OCI-LY7 (cell line): ENCODE measurements around the gene USF2. TPM values are rescaled to one million over a fixed set of nuclear protein-coding genes. Genes with fewer than 3 reads are reported as not detected.
A peak's percentile ranks its signal among the peaks of the same experiment; 100 is the strongest.

ENCODE experiments used
- BruUV-seq: library from RNA; stranded (reverse); fragments of 400-500 nt; replicated peaks from 2 replicates; lab custom pipeline; 2021; lab: Mats Ljungman, UMichigan
- CTCF ChIA-PET: fragments of 300-600 bp; sonication (Branson Sonifier 250); formaldehyde crosslinking; loops from one replicate; lab custom pipeline; 2022; ENCODE audit warnings: antibody characterized with exemption; ENCODE audit not compliant: unreplicated experiment; lab: Charles Lee
- POLR2A ChIA-PET: fragments of 300-600 bp; sonication (Branson Sonifier 250); formaldehyde crosslinking; loops from one replicate; lab custom pipeline; 2022; ENCODE audit warnings: antibody characterized with exemption; lab: Charles Lee
- DNase-seq: peaks from one replicate; pipeline ENCODE4 v3.0.0-alpha.2; 2015; ENCODE audit warnings: low spot score
- H2AFZ ChIP-seq: fragments of 200-600 bp; sonication (generic), shearing (Covaris generic); 2 replicates; pipeline ENCODE4 v1.6.1; 2014; ENCODE audit warnings: mild to moderate bottlenecking, antibody characterized with exemption, low read length, moderate library complexity
- H3K27ac ChIP-seq: fragments of 200-600 bp; sonication (generic); 2 replicates; pipeline ENCODE4 v1.5.1; 2014; ENCODE audit warnings: mixed run types, low read depth, mild to moderate bottlenecking, moderate library complexity, low read length, inconsistent platforms; ENCODE audit not compliant: poor library complexity, severe bottlenecking
- H3K36me3 ChIP-seq: fragments of 200-600 bp; sonication (generic); 2 replicates; pipeline ENCODE4 v1.6.1; 2014; ENCODE audit warnings: mild to moderate bottlenecking, antibody characterized with exemption, low read length, moderate library complexity, mixed read lengths; ENCODE audit not compliant: insufficient read depth
- H3K4me1 ChIP-seq: fragments of 200-600 bp; sonication (generic); 2 replicates; pipeline ENCODE4 v1.5.1; 2014; ENCODE audit warnings: mild to moderate bottlenecking, low read length; ENCODE audit not compliant: insufficient read depth, poor library complexity, severe bottlenecking
- H3K4me2 ChIP-seq: fragments of 200-600 bp; sonication (generic); 2 replicates; pipeline ENCODE4 v1.6.1; 2014; ENCODE audit warnings: mild to moderate bottlenecking, low read length
- H3K4me3 ChIP-seq: fragments of 200-600 bp; sonication (generic); 2 replicates; pipeline ENCODE4 v1.5.1; 2014; ENCODE audit warnings: mild to moderate bottlenecking, low read depth, low read length; ENCODE audit not compliant: poor library complexity, severe bottlenecking
- H3K79me2 ChIP-seq: fragments of 200-600 bp; sonication (generic); 2 replicates; pipeline ENCODE4 v1.6.1; 2016; ENCODE audit warnings: low read depth, mild to moderate bottlenecking, low read length, moderate library complexity, mixed read lengths; ENCODE audit not compliant: insufficient read depth
- H3K9me2 ChIP-seq: fragments of 200-600 bp; sonication (generic); 2 replicates; pipeline ENCODE4 v1.6.1; 2016; ENCODE audit warnings: mild to moderate bottlenecking, low read length, mixed read lengths; ENCODE audit not compliant: insufficient read depth
- H3K9me3 ChIP-seq: fragments of 200-600 bp; sonication (generic); 2 replicates; pipeline ENCODE4 v1.6.1; 2014; ENCODE audit warnings: mild to moderate bottlenecking, mixed run types, low read length, mixed read lengths
- H4K20me1 ChIP-seq: fragments of 200-600 bp; sonication (generic); 2 replicates; pipeline ENCODE4 v1.6.1; 2014; ENCODE audit warnings: mild to moderate bottlenecking, antibody characterized with exemption, low read length, moderate library complexity, mixed read lengths; ENCODE audit not compliant: insufficient read depth
- EZH2phosphoT487 ChIP-seq: fragments of 200-600 bp; sonication (generic); IDR thresholded peaks from 2 replicates; pipeline ENCODE4 v1.6.1; 2018; ENCODE audit warnings: low read depth, borderline replicate concordance, mild to moderate bottlenecking, mixed run types, antibody characterized with exemption, low read length, moderate library complexity, mixed read lengths
- intact Hi-C: fragments of 100-400 bp; cut with micrococcal nuclease; formaldehyde crosslinking; loops from one replicate; pipeline ENCODE4 v1.10.0; 2022; ENCODE audit not compliant: unreplicated experiment
- total RNA-seq, 2 experiments: library from RNA; depleted of rRNA in 1 of 2; stranded (reverse); fragments of >200 nt in 1 of 2; shearing (Covaris generic) in 1 of 2; gene quantifications; 2 replicates each; pipeline ENCODE4 v1.2.3, GENCODE V29; 2014 to 2022
- TF ChIP-seq, protein P1 (sequence below): fragments of 200-600 bp; sonication (generic); conservative IDR thresholded peaks from 2 replicates; pipeline ENCODE4 v1.5.1; 2014; ENCODE audit warnings: mild to moderate bottlenecking, antibody characterized with exemption, low read length, moderate library complexity, mixed read lengths

USF2 gene
- total RNA-seq, 2 experiments from 2014 or later, result 105 to 155 TPM

GRCh38 chr19:35249146-35249847 is 19.5 kb upstream of the USF2 start:
- intact Hi-C loops, result loop anchor here (2.0 to 5.0 kb wide), 3 partner anchors 18 to 378 kb away; partner anchors contain the start of gene RBM42
- Histone ChIP-seq H3K27ac (peak overlapping the region; percentile 69), H3K9me2 (no peaks in the 10 kb centered on the region), H3K36me3 (peaks cover 27% of the 10 kb centered on the region), H3K4me3 (peak overlapping the region; percentile 82), H3K4me1 (peaks cover 21% of the 10 kb centered on the region), H3K4me2 (peak overlapping the region; percentile 76), H3K9me3 (peaks cover 5% of the 10 kb centered on the region), H4K20me1 (no peaks in the 10 kb centered on the region), H3K79me2 (peaks cover 9% of the 10 kb centered on the region; the same call in 1 of the 2 replicates), H2AFZ (peak overlapping the region; percentile 74; the same call in 1 of the 2 replicates)
- no TSS peak for BruUV-seq
- DNase-seq, result peak; percentile 42
- no peak for TF ChIP-seq EZH2phosphoT487
- TF ChIP-seq, protein P1, sequence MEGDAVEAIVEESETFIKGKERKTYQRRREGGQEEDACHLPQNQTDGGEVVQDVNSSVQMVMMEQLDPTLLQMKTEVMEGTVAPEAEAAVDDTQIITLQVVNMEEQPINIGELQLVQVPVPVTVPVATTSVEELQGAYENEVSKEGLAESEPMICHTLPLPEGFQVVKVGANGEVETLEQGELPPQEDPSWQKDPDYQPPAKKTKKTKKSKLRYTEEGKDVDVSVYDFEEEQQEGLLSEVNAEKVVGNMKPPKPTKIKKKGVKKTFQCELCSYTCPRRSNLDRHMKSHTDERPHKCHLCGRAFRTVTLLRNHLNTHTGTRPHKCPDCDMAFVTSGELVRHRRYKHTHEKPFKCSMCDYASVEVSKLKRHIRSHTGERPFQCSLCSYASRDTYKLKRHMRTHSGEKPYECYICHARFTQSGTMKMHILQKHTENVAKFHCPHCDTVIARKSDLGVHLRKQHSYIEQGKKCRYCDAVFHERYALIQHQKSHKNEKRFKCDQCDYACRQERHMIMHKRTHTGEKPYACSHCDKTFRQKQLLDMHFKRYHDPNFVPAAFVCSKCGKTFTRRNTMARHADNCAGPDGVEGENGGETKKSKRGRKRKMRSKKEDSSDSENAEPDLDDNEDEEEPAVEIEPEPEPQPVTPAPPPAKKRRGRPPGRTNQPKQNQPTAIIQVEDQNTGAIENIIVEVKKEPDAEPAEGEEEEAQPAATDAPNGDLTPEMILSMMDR, result no peak
- CTCF ChIA-PET, result interaction anchor here (0.6 kb wide), 1 partner anchor 9 kb away, joined by 3 read pairs; no protein-coding TSS in a partner anchor
- POLR2A ChIA-PET, result no interaction called here

- H2AFZ ChIP-seq, result no peak overlapping the region
- peaks cover 21% of the 10 kb centered on the region for H3K4me1 ChIP-seq
- H3K4me2 ChIP-seq, result peak overlapping the region; percentile 76
- BruUV-seq, result no TSS peak
- no peak overlapping the region for H3K27ac ChIP-seq
- TF ChIP-seq, protein P1, result no peak
- no peak for TF ChIP-seq EZH2phosphoT487
- no peaks in the 10 kb centered on the region for H4K20me1 ChIP-seq
- CTCF ChIA-PET, result interaction anchor here (0.6 kb wide), 1 partner anchor 10 kb away, joined by 3 read pairs; no protein-coding TSS in a partner anchor
- intact Hi-C loops, result loop anchor here (2.0 to 5.0 kb wide), 3 partner anchors 17 to 377 kb away; partner anchors contain the start of gene RBM42
- H3K9me2 ChIP-seq, result no peaks in the 10 kb centered on the region
- H3K36me3 ChIP-seq, result peaks cover 35% of the 10 kb centered on the region
- H3K79me2 ChIP-seq, result peaks cover 9% of the 10 kb centered on the region; the same call in 1 of the 2 replicates
- POLR2A ChIA-PET, result interaction anchor here (1.4 kb wide), 1 partner anchor 45 kb away, joined by 4 read pairs; no protein-coding TSS in a partner anchor
- H3K9me3 ChIP-seq, result no peaks in the 10 kb centered on the region
- peak overlapping the region; percentile 82 for H3K4me3 ChIP-seq
- no peak for DNase-seq
Observed at GRCh38 chr19:35249848-35250711, 18.7 kb upstream of the USF2 start.
